ENCODE results near the gene CDK3.
"Not testable (repeated sequence)": the region's sequence is repeated elsewhere in the genome, so short reads cannot be mapped to it uniquely, and the experiment has no call there.

Gene CDK3

GRCh38 chr17:76017481-76018339 is 17.1 kb downstream of the CDK3 start:
- no peak for DNase-seq

DNA sequence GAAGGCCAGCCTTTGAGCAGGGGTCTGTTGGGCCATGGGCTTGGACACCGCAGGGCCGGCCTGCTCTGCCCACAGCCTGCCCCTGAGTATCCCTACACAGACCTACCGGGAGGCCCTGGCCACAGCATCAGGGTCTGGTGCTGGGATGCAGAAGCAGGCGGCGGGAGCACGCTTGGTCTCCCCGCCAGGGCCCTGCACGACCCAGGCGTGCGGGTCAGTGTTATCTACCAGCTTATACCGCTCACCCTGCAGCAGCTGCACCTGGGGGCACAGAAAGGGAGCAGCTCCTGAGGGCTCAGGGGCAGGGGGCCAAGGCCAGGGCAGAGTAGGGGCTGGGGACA is 17.7 kb downstream of the CDK3 start:
- DNase-seq = no peak

GRCh38 chr17:76018801-76019200 is 18.1 kb downstream of the CDK3 start:
- no peak for DNase-seq

- DNase-seq = no peak
Measured at GRCh38 chr17:76019833-76020467, 19.3 kb downstream of the CDK3 start.

DNA sequence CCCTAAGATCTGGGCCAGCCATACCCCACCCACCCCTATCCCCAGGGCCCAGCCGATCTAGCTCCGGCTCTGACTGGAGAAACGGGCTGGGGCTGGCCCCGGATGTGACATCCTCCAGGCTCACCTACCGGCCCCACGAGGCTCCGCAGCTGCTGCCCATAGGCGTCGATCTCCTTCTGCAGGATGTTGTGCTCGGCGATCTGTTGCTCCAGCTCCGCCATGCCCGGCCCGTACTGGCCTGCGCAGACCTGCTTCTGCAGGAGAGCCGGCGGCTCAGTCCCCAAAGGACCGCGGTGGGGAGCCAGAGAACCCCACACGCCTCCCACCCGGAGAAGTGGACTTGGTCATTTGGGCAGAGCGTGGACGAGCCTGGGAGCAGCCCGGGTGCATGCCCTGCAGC is 21.6 kb downstream of the CDK3 start:
- no peak for DNase-seq

- no peak for DNase-seq
Measured at GRCh38 chr17:76022973-76023899, 22.6 kb downstream of the CDK3 start.

DNA sequence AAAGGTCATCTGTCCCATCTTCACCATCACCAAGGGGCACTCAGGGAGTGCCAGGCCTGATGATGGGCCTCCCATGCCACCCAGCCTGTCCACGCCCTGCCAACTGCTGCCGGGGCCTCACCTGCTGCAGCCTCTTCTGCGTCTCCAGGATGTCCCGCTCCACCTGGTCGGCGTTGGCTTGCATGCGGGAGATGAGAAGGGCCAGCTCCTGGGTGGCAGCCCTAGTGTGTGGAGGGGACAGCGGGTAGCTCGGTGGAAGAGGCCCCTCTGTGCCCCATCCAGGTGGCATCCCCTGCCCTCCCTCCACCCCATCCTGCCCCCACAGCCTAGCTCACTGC is 23.2 kb downstream of the CDK3 start:
- no peak for DNase-seq

- no peak for DNase-seq
Measured at GRCh38 chr17:76024353-76024752, 23.7 kb downstream of the CDK3 start.

DNA sequence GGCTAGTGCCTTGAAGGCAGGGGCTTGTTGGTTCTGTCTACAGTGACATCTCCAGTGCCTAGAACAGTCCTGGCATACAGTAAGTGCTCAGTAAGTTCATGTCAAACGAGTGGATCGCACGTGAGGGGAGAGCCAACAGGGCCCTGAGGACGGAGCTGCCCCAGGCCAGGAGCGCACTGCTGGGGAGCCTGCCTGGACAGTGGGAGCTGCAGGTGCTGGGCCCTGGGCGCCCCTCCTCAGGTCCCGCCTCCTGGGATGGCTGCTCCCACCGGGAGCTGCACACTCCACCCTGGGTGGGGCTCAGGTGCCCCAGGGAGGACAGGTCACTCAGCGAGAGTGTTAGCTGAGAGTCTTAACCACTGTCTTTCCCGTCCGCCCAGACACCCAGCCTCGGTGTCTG is 24.6 kb downstream of the CDK3 start:
- no peak for DNase-seq

- DNase-seq = no peak
Measured at GRCh38 chr17:76026714-76027158, 26.1 kb downstream of the CDK3 start.

DNA sequence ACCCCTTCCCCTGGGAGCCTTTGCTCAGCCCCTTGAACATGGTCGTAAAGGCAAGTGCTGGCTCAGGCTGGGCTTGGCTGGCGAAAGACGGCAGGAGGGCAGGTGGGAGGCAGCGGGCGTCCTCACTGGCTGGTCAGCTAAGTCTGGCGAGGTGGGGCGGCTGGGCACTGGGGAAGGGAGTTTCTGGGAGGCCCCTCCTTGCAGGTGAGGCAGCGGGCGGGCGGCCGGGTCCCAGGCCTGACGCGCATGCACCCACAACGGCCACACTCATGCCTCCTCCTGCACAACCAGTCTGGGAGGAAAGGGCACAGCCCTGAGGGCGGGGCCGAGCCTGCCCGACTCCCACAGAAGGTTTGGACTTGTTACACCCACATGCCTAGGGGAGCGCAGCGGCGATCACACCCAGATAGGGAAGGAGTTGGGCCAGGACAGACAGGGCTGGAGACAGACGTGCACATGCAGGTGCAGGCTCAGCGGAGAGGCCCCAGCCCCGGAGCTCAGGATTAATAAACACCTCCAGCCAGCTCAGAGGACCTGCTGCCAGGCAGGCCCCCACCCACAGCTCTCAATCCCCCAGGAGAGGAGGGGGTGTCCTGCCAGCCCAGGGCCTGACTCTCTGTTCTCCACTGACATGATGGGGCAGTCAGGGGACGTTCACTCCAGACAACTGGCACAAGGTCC is 26.6 kb downstream of the CDK3 start, which contains the start of gene EVPL:
Gene EVPL (minus strand): TSS at position 148 of the 681 bp plus-strand sequence. CDS start 108 bp downstream, at position 40.
- DNase-seq = no peak

- no peak for DNase-seq
Measured at GRCh38 chr17:76032073-76032779, 31.6 kb downstream of the CDK3 start.

DNA sequence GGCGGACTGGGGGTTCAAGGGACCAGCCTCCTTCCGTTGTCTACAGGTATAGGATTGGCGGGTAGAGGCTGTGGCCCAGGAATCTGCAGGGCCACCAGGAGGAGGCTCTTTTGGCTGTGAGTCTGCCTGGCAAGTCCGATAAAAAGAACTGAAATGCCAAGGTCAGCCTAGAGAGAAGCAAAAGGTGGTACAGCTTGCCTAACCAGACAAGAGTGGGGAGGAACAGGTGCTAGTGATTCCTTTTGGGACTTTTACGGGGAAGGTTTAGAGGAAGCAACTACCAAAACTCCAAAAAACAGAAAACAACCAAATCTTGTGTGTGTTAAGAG is 32.1 kb downstream of the CDK3 start:
- DNase-seq = no peak

GRCh38 chr17:76033139-76033538 is 32.5 kb downstream of the CDK3 start:
- no peak for DNase-seq

GRCh38 chr17:76034428-76035350 is 34.0 kb downstream of the CDK3 start:
- no peak for DNase-seq

DNA sequence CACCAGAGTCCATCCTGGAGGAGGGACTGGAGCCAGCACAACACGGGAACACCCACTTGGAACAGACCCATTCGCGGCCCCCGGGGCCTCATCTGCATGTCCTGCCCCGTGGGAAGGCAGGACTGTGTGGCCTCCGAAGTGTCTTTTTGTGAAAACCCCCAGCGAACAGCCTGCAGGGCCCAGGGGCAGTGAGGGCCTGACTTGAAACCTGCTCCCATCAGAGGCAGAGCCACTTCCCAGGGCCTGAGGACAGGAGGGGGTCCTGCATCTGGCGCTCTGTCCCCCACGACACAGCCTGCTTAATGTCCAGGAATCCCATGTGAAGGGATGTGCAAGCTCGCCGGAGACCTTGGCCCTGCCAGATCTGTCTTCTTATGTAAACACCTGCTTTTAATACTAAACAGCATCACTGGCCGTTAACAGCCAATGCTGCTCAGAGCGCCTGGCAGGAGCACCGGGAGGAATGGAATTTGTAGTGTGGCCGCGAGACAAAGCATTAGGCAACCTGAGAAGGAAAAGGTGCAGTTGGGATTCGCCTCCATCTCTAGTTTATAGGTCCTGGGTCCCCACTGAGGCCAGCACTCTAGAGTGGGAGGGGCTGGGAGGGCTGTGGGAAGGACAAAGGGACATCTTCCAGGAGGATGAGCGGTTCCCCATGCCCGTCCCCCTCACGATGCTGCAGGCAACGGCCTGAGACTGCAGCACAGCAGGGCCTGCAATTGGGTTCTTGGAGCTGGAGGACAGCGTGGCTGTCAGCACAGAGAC is 36.0 kb downstream of the CDK3 start:
- DNase-seq = no peak

DNA sequence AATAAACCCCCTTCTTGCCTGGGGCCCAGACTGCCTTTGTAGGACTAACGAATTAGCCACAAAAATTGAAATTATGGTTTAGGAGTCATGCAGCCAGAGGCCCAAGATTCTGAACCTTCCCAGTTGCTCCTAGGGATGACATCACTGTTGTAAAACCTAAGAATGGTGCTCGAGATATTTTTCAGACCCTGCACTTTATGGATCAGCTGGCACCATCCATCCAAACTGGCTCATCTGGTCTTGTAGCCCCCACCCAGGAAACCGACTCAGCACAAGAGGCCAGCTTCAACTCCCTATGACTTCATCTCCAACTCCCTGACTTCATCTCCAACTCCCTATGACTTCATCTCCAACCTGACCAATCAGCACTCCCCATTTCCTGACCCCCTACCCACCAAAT is 37.4 kb downstream of the CDK3 start:
- DNase-seq = no peak

DNA sequence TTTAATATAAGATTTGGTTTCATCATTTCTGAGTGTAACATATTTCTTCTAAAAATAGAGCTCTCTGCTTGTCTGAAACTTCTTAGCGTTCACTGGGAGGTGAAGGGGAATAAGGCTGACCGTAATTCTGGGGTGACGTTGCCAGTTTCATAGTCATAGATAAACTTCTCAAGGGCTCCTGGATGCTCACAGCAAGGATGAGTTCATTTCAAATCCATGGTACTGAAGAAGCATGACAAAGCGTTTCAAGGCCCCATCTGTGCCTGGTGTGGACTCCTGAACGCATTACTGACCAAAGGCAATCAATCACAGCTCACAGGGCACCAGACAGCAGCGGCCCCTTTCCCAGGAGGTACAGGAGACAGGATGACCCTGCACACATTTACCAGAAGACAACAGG is 38.5 kb downstream of the CDK3 start:
- no peak for DNase-seq

GRCh38 chr17:76040376-76040775 is 39.7 kb downstream of the CDK3 start:
- no peak for DNase-seq

GRCh38 chr17:76042868-76043267 is 42.2 kb downstream of the CDK3 start:
- DNase-seq = not testable (repeated sequence)

All from right hindlimb (tissue), 1 donor.